Aortic smooth muscle cell (primary cell): Measurements from ENCODE around the gene HACE1. TPM values are rescaled to one million over a fixed set of nuclear protein-coding genes. Genes with fewer than 3 reads are reported as not detected.

Experiments used
- total RNA-seq: library from RNA; depleted of rRNA; stranded (reverse); fragments of >200 nt; gene quantifications from 2 replicates; pipeline ENCODE4 v1.2.3, GENCODE V29; 2014

The HACE1 gene
- total RNA-seq = 16.0 and 17.6 TPM in 2 replicates

GRCh38 chr6:104859225-104860146 lies at the start of gene HACE1:
Gene HACE1, minus strand, starts transcription at chr6:104859919. Its CDS starts 277 bp downstream, at chr6:104859642.

Other genes with a start within 250 kb of the HACE1 start
- gene LIN28B, start 97.2 kb upstream of the HACE1 start, total RNA-seq = not detected in 2 replicates